LNCAP (cell line): ENCODE results near the gene ABCB9.

ENCODE experiments used
- TF ChIP-seq, protein P1 (sequence below): fragments of 450-650 bp; IDR thresholded peaks from 2 replicates; pipeline ENCODE4 v1.5.1; 2017; ENCODE audit warnings: mild to moderate bottlenecking

Gene ABCB9

DNA sequence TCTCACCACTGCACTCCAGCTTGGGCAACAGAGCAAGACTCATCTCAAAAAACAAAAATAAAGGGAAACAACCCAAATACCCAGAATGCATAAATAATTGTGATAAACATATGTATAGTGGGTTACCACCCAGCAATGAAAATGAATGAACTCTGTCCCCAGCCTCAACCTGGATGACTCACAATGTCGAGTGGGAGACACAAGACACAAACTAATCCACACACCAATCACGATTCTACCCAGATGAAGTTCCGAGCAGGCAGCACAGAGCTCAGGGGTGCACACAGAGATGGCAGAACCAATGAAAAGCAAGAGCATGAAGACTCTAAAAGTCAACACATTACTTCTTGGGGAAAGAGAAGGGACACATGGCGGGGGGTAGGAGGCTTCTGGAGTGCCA, 27.1 kb downstream of the ABCB9 start:
- TF ChIP-seq, protein P1, sequence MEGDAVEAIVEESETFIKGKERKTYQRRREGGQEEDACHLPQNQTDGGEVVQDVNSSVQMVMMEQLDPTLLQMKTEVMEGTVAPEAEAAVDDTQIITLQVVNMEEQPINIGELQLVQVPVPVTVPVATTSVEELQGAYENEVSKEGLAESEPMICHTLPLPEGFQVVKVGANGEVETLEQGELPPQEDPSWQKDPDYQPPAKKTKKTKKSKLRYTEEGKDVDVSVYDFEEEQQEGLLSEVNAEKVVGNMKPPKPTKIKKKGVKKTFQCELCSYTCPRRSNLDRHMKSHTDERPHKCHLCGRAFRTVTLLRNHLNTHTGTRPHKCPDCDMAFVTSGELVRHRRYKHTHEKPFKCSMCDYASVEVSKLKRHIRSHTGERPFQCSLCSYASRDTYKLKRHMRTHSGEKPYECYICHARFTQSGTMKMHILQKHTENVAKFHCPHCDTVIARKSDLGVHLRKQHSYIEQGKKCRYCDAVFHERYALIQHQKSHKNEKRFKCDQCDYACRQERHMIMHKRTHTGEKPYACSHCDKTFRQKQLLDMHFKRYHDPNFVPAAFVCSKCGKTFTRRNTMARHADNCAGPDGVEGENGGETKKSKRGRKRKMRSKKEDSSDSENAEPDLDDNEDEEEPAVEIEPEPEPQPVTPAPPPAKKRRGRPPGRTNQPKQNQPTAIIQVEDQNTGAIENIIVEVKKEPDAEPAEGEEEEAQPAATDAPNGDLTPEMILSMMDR: no peak

DNA sequence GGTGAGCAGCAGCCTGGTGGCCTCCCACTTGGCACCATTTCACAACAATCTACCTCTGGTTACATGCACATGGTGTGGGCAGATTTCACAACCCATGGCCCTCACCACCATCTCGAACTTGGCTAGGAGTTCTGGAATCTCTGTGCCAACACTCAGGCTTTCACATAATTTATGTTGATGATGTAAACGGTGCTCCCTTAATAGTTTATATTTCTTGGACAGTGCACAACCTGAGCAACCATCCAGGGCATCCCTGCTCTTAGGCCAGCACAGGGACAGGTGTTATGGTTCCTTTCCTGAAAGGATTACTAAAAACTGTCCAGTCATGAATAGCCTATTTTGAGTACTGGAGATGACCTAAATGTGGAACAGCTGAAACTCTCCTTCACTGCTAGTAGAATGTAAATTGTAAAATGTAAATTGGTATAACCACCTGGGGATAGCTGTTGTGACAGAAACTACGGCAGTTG, 28.6 kb downstream of the ABCB9 start:
- TF ChIP-seq, protein P1: no peak

DNA sequence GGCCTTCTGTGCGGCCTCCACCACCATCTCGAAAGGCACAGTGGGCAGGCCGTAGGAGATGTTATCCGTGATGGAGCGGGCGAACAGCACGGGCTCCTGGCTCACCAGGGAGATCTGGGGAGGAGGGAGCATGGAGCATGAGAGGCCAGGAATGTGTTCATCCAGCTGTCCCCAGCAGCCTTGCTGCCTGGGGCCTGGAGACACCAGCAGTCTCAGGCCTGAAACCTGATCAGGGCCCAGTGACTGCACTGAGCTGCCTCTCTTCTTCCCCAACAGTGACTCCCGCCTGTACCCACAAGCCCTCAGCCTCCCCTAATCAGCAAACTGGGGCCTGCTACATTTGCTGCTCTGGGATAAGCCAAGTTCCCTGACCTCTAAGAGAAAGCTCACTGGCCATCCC, 30.9 kb downstream of the ABCB9 start:
- TF ChIP-seq, protein P1: no peak

DNA sequence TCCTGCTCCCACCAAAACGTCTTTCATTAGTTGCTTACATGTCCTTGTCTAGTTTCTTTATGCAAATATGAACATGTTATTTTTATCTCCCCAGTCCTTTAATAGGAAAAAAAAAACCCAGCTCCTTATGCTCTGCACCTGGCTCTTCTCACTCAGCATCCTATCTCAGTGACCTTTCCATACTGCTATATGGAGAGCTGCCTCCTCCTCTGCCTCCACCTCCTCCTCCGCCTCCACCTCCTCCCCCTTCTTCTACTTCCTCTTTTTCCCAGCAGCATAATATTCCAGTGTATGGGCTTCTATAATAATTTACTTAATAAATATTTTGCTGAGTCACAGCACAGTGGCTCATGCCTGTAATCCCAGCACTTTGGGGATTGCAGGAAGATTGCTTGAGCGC, 31.5 kb downstream of the ABCB9 start:
- TF ChIP-seq, protein P1: no peak

DNA sequence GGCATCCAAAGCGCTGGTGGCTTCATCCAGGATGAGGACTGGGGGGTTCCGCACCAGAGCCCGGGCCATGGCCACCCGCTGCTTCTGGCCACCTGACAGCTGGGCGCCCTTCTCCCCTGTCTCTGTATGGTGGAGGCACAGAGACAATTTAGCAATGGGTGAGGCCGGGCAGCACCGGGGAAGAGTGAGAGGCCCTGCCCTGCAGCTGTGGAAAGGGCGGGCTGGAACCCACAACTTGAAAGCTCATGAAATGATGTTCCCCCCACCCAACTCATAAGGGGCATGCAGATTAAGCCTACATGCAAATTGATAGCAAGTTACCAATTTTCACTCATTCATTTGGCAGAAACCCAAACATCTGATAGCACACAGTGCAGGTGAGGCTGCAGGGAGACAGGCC, 34.1 kb downstream of the ABCB9 start:
- TF ChIP-seq, protein P1: no peak

DNA sequence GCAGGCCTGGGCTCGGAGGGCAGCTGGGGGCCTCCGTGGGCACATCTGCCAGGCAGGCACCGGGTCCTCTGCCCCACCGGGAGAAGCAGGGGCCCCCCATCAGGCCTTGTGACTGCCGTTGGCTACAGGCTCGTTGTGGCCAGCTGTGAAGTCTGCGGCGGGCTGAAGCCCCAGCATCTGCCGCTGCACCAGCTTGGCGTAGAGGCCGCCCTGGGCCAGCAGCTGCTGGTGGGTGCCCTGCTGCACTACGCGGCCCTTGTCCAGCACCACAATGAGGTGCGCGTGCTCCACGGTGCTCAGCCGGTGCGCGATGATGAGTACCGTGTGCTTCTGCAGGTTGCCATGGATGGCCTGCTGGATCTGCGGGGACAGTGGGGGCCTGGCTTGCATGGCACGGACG, 36.5 kb downstream of the ABCB9 start:
- TF ChIP-seq, protein P1: no peak

DNA sequence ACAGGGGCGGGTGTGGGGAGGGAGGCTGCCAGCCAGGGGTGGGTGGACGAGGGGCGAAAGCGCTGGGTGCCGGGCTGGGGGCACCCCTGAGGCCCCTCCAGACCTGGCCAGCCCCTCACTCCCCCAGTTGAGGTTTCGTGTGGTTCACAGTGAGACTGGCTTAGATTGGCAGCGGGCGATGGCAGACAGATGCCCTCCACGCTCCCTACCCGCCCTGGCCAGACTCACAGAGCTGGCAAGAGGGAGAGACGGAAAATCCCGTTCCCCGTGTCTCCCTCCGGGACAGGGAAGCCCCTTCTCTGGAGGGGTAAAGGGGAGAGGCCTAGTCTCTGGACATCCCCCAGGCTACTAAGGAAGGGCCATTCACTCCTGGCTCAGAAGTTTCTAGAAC, 37.1 kb downstream of the ABCB9 start:
- TF ChIP-seq, protein P1: no peak

DNA sequence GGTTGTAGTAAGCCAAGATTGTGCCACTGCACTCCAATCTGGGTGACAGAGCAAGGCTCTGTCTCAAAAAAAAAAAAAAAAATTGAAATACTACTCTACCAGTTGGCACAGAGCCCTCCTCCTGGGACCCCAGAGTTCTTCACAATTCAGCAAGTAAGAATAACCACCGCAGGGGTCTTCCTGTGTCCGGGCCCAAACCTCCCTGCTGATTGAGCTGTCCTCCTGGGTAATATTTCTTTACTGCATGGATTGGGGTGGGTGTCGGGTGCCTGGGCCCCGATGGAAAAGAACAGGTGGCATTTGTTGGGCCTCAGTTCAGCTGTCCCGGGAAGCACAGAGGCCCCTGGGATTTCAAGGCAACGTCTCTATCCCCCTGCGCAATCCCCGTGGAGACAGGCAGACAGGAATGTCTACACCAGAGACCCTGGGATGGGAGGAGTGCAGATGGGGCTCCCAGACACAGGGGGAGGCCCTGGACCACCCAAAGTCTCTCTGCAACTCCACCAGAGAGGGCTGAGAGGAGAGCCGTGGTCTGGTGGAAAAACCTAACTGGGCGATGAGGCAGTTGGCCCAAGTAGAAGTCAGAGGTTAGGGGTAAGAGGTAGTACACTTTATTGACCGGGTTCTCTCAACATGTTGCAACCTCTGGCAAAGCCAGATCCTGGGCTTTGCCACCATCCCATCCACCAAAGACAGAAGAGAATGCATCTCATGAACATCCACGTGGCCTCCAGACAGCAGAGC, 37.7 kb downstream of the ABCB9 start:
- TF ChIP-seq, protein P1: no peak
